ENCODE results near the gene CACFD1.

- TF ChIP-seq, protein P1, sequence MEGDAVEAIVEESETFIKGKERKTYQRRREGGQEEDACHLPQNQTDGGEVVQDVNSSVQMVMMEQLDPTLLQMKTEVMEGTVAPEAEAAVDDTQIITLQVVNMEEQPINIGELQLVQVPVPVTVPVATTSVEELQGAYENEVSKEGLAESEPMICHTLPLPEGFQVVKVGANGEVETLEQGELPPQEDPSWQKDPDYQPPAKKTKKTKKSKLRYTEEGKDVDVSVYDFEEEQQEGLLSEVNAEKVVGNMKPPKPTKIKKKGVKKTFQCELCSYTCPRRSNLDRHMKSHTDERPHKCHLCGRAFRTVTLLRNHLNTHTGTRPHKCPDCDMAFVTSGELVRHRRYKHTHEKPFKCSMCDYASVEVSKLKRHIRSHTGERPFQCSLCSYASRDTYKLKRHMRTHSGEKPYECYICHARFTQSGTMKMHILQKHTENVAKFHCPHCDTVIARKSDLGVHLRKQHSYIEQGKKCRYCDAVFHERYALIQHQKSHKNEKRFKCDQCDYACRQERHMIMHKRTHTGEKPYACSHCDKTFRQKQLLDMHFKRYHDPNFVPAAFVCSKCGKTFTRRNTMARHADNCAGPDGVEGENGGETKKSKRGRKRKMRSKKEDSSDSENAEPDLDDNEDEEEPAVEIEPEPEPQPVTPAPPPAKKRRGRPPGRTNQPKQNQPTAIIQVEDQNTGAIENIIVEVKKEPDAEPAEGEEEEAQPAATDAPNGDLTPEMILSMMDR (IDR thresholded peaks at IDR 0.05) = no peak
- no peak for TF ChIP-seq POLR2A (IDR thresholded peaks at IDR 0.05)
Measured at GRCh38 chr9:133443982-133444381, 15.8 kb upstream of the CACFD1 start.

Data from body of pancreas (tissue), 4 donors.